Measurements from ENCODE around the gene ITGA1. TPM values are rescaled to one million over a fixed set of nuclear protein-coding genes. Genes with fewer than 3 reads are reported as not detected.

ITGA1 gene
- total and polyA plus RNA-seq, 2 donors from 2014 or later: 13.3 to 65.6 TPM

- no peak for TF ChIP-seq CTCF (IDR thresholded peaks at IDR 0.05; ENCODE audit: borderline replicate concordance, extremely low read depth, insufficient read depth)
- Histone ChIP-seq H3K9ac (ENCODE audit: low read length in 3 of 3) (no peak overlapping the region), H3K27ac (ENCODE audit: low read depth in 2 of 2, low read length in 2 of 2) (no peak overlapping the region), H3K4me3 (ENCODE audit: low read length in 3 of 3) (no peak overlapping the region), H3K27me3 (ENCODE audit: control insufficient read depth, insufficient read depth, low read length) (no peaks in the 10 kb centered on the region), H3K9me3 (ENCODE audit: control insufficient read depth in 2 of 3, insufficient read depth in 1 of 3, low read length in 3 of 3) (no peaks in the 10 kb centered on the region), H3K4me1 (ENCODE audit: control insufficient read depth in 2 of 3, insufficient read depth in 2 of 3, low read depth in 1 of 3, low read length in 3 of 3) (peaks cover 0 to 46% (median 12%) of the 10 kb centered on the region in 3 donors), H3K36me3 (ENCODE audit: control insufficient read depth in 2 of 3, insufficient read depth in 3 of 3, low read length in 3 of 3) (no peaks in the 10 kb centered on the region)
- DNase-seq (no peak), FAIRE-seq (no peak)
- intact Hi-C loops (cut with DNase I): no loop called here
Observed at GRCh38 chr5:52894451-52894850, 106.7 kb downstream of the ITGA1 start.

- intact Hi-C loops (cut with DNase I): no loop called here
- no peak for TF ChIP-seq CTCF (IDR thresholded peaks at IDR 0.05; ENCODE audit: borderline replicate concordance, extremely low read depth, insufficient read depth)
- FAIRE-seq: no peak
- Histone ChIP-seq H3K27me3 (ENCODE audit: control insufficient read depth, insufficient read depth, low read length) (no peaks in the 10 kb centered on the region), H3K27ac (ENCODE audit: low read depth in 2 of 2, low read length in 2 of 2) (no peak overlapping the region), H3K4me1 (ENCODE audit: control insufficient read depth in 2 of 3, insufficient read depth in 2 of 3, low read depth in 1 of 3, low read length in 3 of 3) (peaks cover 0 to 46% (median 12%) of the 10 kb centered on the region in 3 donors), H3K9me3 (ENCODE audit: control insufficient read depth in 2 of 3, insufficient read depth in 1 of 3, low read length in 3 of 3) (no peaks in the 10 kb centered on the region), H3K36me3 (ENCODE audit: control insufficient read depth in 2 of 3, insufficient read depth in 3 of 3, low read length in 3 of 3) (no peaks in the 10 kb centered on the region), H3K4me3 (ENCODE audit: low read length in 3 of 3) (no peak overlapping the region), H3K9ac (ENCODE audit: low read length in 3 of 3) (no peak overlapping the region)
- peak in 3 of 5 donors; percentile 44 to 93 (median 78) for DNase-seq
Observed at GRCh38 chr5:52895075-52895474, 107.4 kb downstream of the ITGA1 start.

- no peak for FAIRE-seq
- peaks cover 0 to 46% (median 12%) of the 10 kb centered on the region in 3 donors for H3K4me1 ChIP-seq (ENCODE audit: control insufficient read depth in 2 of 3, insufficient read depth in 2 of 3, low read depth in 1 of 3, low read length in 3 of 3)
- H3K9ac ChIP-seq (ENCODE audit: low read length in 3 of 3): no peak overlapping the region
- H3K27ac ChIP-seq (ENCODE audit: low read depth in 2 of 2, low read length in 2 of 2): peak overlapping the region in 1 of 2 donors; percentile 57
- DNase-seq: peak in 1 of 5 donors; percentile 28
- H3K9me3 ChIP-seq (ENCODE audit: control insufficient read depth in 2 of 3, insufficient read depth in 1 of 3, low read length in 3 of 3): no peaks in the 10 kb centered on the region
- H3K27me3 ChIP-seq (ENCODE audit: control insufficient read depth, insufficient read depth, low read length): no peaks in the 10 kb centered on the region
- no peak for TF ChIP-seq CTCF (IDR thresholded peaks at IDR 0.05; ENCODE audit: borderline replicate concordance, extremely low read depth, insufficient read depth)
- no peaks in the 10 kb centered on the region for H3K36me3 ChIP-seq (ENCODE audit: control insufficient read depth in 2 of 3, insufficient read depth in 3 of 3, low read length in 3 of 3)
- intact Hi-C loops (cut with DNase I): no loop called here
- H3K4me3 ChIP-seq (ENCODE audit: low read length in 3 of 3): no peak overlapping the region
Observed at GRCh38 chr5:52895572-52896413, 108.1 kb downstream of the ITGA1 start.
